Endothelial cell of umbilical vein (primary cell): ENCODE results near the gene SLC22A17. TPM values are rescaled to one million over a fixed set of nuclear protein-coding genes. Genes with fewer than 3 reads are reported as not detected.

ENCODE experiments used
- BruUV-seq: library from RNA; stranded (reverse); fragments of 400-500 nt; replicated peaks from 2 replicates; lab custom pipeline; 2021; lab: Mats Ljungman, UMichigan
- CTCF ChIA-PET: fragments of 300-600, 350-600 bp; sonication (Branson Sonifier 250); formaldehyde crosslinking; loops from one replicate; lab custom pipeline; 2021; ENCODE audit warnings: antibody characterized with exemption, inconsistent platforms; lab: Charles Lee
- POLR2A ChIA-PET: fragments of 300-600, 350-600 bp; sonication (Branson Sonifier 250); formaldehyde crosslinking; loops from one replicate; lab custom pipeline; 2021; ENCODE audit warnings: antibody characterized with exemption, inconsistent platforms; lab: Charles Lee
- DNase-seq: peaks from one replicate; pipeline ENCODE4 v3.0.0-alpha.2; 2011; ENCODE audit warnings: low read depth, low spot score
- FAIRE-seq: peaks from 2 replicates; lab custom pipeline; 2011; peaks lifted over from hg19 to GRCh38; lab: Jason Lieb, UNC
- H2AFZ ChIP-seq: 2 replicates; pipeline ENCODE4 v1.6.0; 2012; ENCODE audit warnings: low read depth, low read length, control low read depth, inconsistent platforms
- H3K27ac ChIP-seq: 2 replicates; pipeline ENCODE4 v1.5.1; 2011; ENCODE audit warnings: low read depth, mild to moderate bottlenecking, control low read depth, low read length, moderate library complexity; ENCODE audit not compliant: insufficient read depth
- H3K27me3 ChIP-seq, 2 experiments: 2 replicates each; pipeline versions ENCODE4 v1.6.0 to v1.6.1; 2011; ENCODE audit warnings: low read length in 2 of 2, mixed read lengths in 1 of 2; ENCODE audit not compliant: control insufficient read depth in 2 of 2, insufficient read depth in 2 of 2
- H3K36me3 ChIP-seq, 2 experiments: 2 replicates in 1 of 2; 3 replicates in 1 of 2; pipeline ENCODE4 v1.5.1; 2011; ENCODE audit warnings: low read length in 2 of 2, mild to moderate bottlenecking in 1 of 2, moderate library complexity in 1 of 2; ENCODE audit not compliant: control insufficient read depth in 2 of 2, insufficient read depth in 2 of 2; ENCODE audit errors: extremely low read depth in 1 of 2
- H3K4me1 ChIP-seq: 3 replicates; pipeline ENCODE4 v1.5.1; 2011; ENCODE audit warnings: mild to moderate bottlenecking, low read length; ENCODE audit not compliant: control insufficient read depth, insufficient read depth; ENCODE audit errors: extremely low read depth
- H3K4me2 ChIP-seq: 2 replicates; pipeline ENCODE4 v1.6.1; 2011; ENCODE audit warnings: low read length, control low read depth, mixed read lengths; ENCODE audit not compliant: insufficient read depth
- H3K4me3 ChIP-seq, 3 experiments: fragments of 200-600 bp in 1 of 3; sonication (generic), shearing (Covaris generic) in 1 of 3; replicated peaks in 1 of 3; 2 replicates each; pipeline ENCODE4 v1.5.1; 2011 to 2016; ENCODE audit warnings: control low read depth in 3 of 3, low read length in 3 of 3, mild to moderate bottlenecking in 2 of 3, inconsistent platforms in 1 of 3, low read depth in 1 of 3, moderate library complexity in 1 of 3; ENCODE audit not compliant: insufficient read depth in 1 of 3
- H3K79me2 ChIP-seq: 2 replicates; pipeline ENCODE4 v1.6.0; 2012; ENCODE audit warnings: low read length, inconsistent platforms; ENCODE audit not compliant: control insufficient read depth, insufficient read depth
- H3K9ac ChIP-seq: replicated peaks from 2 replicates; pipeline ENCODE3; 2011; ENCODE audit warnings: low read length, control low read depth; ENCODE audit not compliant: insufficient read depth; ENCODE audit errors: extremely low read depth
- H3K9me1 ChIP-seq: replicated peaks from 3 replicates; pipeline ENCODE4 v1.6.0; 2011; ENCODE audit warnings: mild to moderate bottlenecking, low read length; ENCODE audit not compliant: control insufficient read depth, insufficient read depth; ENCODE audit errors: extremely low read depth
- H3K9me3 ChIP-seq: replicated peaks from 2 replicates; pipeline ENCODE4 v1.5.1; 2012; ENCODE audit warnings: low read length, inconsistent platforms; ENCODE audit not compliant: control insufficient read depth, insufficient read depth
- H4K20me1 ChIP-seq: replicated peaks from 2 replicates; pipeline ENCODE3; 2011; ENCODE audit warnings: mild to moderate bottlenecking, low read length; ENCODE audit not compliant: control insufficient read depth, insufficient read depth; ENCODE audit errors: extremely low read depth
- EZH2 ChIP-seq: IDR thresholded peaks from 2 replicates; pipeline ENCODE4 v1.6.1; 2012; ENCODE audit warnings: borderline replicate concordance, low read depth, mild to moderate bottlenecking, moderate library complexity, low read length, inconsistent platforms; ENCODE audit not compliant: severe bottlenecking
- FOS ChIP-seq: IDR thresholded peaks from 2 replicates; pipeline ENCODE4 v1.6.1; 2011; ENCODE audit warnings: mild to moderate bottlenecking, low read length, moderate library complexity, borderline replicate concordance; ENCODE audit not compliant: insufficient read depth
- GATA2 ChIP-seq: IDR thresholded peaks from 2 replicates; pipeline ENCODE4 v1.7.0; 2011; ENCODE audit warnings: low read depth, mild to moderate bottlenecking, moderate library complexity, mixed read lengths, low read length; ENCODE audit not compliant: insufficient read length, insufficient read depth
- POLR2A ChIP-seq: IDR thresholded peaks from 2 replicates; pipeline ENCODE4 v1.6.1; 2012; ENCODE audit warnings: low read depth, mild to moderate bottlenecking, control low read depth, low read length
- POLR2AphosphoS5 ChIP-seq: IDR thresholded peaks from 2 replicates; pipeline ENCODE4 v1.6.1; 2012; ENCODE audit warnings: low read depth, mild to moderate bottlenecking, control low read depth, low read length, moderate library complexity; ENCODE audit not compliant: insufficient read depth
- dilution Hi-C: fragments of 300-500 bp; cut with MboI; formaldehyde crosslinking; loops from one replicate; pipeline ENCODE4 v1.15.0; 2019; ENCODE audit warnings: low sequenced_read_pairs; ENCODE audit not compliant: extremely low pct_ligation_motif_present
- intact Hi-C: fragments of 100-400 bp; cut with micrococcal nuclease; formaldehyde crosslinking; loops from one replicate; pipeline ENCODE4 v1.10.0; 2022
- polyA plus RNA-seq, 4 experiments: library from polyadenylated mRNA; depleted of rRNA in 3 of 4; stranded (reverse) in 3 of 4; unstranded in 1 of 4; fragments of >200 nt; gene quantifications; 2 replicates each; pipeline versions ENCODE4 v1.2.1 to v1.2.3, GENCODE V29; 2011 to 2012; ENCODE audit warnings: missing spikeins in 1 of 4
- total RNA-seq: library from RNA; stranded (reverse); gene quantifications from 2 replicates; pipeline ENCODE4 v1.2.3, GENCODE V29; 2021
- TF ChIP-seq, protein P1 (sequence below): IDR thresholded peaks from 2 replicates; pipeline ENCODE4 v1.6.1; 2011; ENCODE audit not compliant: insufficient read depth, insufficient read length

The SLC22A17 gene
- total and polyA plus RNA-seq, 2 donors (not counting 3 experiments of a cell fraction or from before 2014, with no cell fraction given) = 2.9 to 4.6 TPM

DNA sequence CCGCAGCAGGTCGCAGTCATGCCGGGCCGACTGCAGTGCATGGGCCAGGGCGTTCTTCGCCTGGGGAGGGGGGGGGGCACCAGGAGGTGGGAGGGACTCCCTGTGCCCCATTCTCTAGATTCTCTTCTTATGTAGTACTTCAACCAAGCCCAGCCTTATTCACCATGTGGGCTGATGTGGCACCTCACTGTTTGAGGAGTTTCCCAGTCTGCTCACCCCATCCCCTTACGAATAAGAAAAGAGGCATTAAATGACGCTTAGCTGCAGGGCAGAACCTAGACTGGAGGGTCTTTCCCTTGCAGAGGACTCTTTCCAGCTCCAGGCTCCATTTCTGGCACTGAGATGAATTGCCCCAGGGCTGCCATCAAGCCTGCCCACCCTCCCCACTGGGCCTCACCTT lies 36.3 kb upstream of the SLC22A17 start:
- H3K27ac ChIP-seq = no peak overlapping the region
- H3K9ac ChIP-seq = no peak overlapping the region
- dilution Hi-C loops = no loop called here
- BruUV-seq = no TSS peak
- ChIA-PET CTCF (interaction anchor here (2.3 kb wide), 1 partner anchor 10 kb away, joined by 10 read pairs; no protein-coding TSS in a partner anchor), POLR2A (no interaction called here)
- H3K4me2 ChIP-seq = no peak overlapping the region
- H3K79me2 ChIP-seq = no peaks in the 10 kb centered on the region
- no peaks in the 10 kb centered on the region for H3K27me3 ChIP-seq
- H3K4me1 ChIP-seq = no peaks in the 10 kb centered on the region
- no peaks in the 10 kb centered on the region for H4K20me1 ChIP-seq
- H2AFZ ChIP-seq = no peak overlapping the region
- FAIRE-seq = no peak
- no peaks in the 10 kb centered on the region for H3K36me3 ChIP-seq
- no peak overlapping the region for H3K4me3 ChIP-seq
- no peak for DNase-seq
- no peaks in the 10 kb centered on the region for H3K9me1 ChIP-seq
- no peaks in the 10 kb centered on the region for H3K9me3 ChIP-seq
- intact Hi-C loops = no loop called here
- no peak for TF ChIP-seq POLR2AphosphoS5
- no peak for TF ChIP-seq GATA2
- no peak for TF ChIP-seq POLR2A
- TF ChIP-seq, protein P1, sequence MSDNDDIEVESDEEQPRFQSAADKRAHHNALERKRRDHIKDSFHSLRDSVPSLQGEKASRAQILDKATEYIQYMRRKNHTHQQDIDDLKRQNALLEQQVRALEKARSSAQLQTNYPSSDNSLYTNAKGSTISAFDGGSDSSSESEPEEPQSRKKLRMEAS = no peak
- TF ChIP-seq EZH2 = no peak
- TF ChIP-seq FOS = no peak
